HEK293 (cell line): ENCODE data around the gene CRTAP.
A peak's percentile ranks its signal among the peaks of the same experiment; 100 is the strongest.

ENCODE experiments used
- CTCF ChIA-PET: fragments of 350-600 bp; formaldehyde crosslinking; extraction: SDS; loops from one replicate; lab custom pipeline; 2021; ENCODE audit warnings: antibody characterized with exemption; lab: Yijun Ruan, JAX
- POLR2A ChIA-PET: fragments of 300-600 bp; formaldehyde crosslinking; extraction: SDS; loops from one replicate; lab custom pipeline; 2020; ENCODE audit warnings: antibody characterized with exemption, inconsistent platforms; lab: Yijun Ruan, JAX
- H3K27ac ChIP-seq: fragments of 200-500 bp; sonication (Bioruptor generic); 2 replicates; pipeline ENCODE4 v1.5.1; 2014; ENCODE audit warnings: low read depth, low read length, control low read depth, inconsistent platforms; ENCODE audit errors: extremely low read depth
- H3K36me3 ChIP-seq, 2 experiments: fragments of 200-500 bp in 1 of 2; sonication (Bioruptor generic) in 1 of 2; 1 replicate in 1 of 2; 2 replicates in 1 of 2; pipeline ENCODE4 v1.5.1; 2014 to 2017; ENCODE audit warnings: inconsistent platforms in 2 of 2, low read length in 2 of 2; ENCODE audit not compliant: control insufficient read depth in 2 of 2, insufficient read depth in 1 of 2
- H3K4me1 ChIP-seq: fragments of 200-500 bp; sonication (Bioruptor generic); 2 replicates; pipeline ENCODE4 v1.5.1; 2014; ENCODE audit warnings: mild to moderate bottlenecking, low read length, inconsistent platforms; ENCODE audit not compliant: control insufficient read depth, insufficient read depth
- H3K4me3 ChIP-seq: 2 replicates; pipeline ENCODE4 v1.5.1; 2011; ENCODE audit warnings: low read depth, mild to moderate bottlenecking, control low read depth, low read length, moderate library complexity
- H3K9me3 ChIP-seq: fragments of 200-500 bp; sonication (Bioruptor generic); 2 replicates; pipeline ENCODE4 v1.5.1; 2014; ENCODE audit warnings: low read depth, low read length, inconsistent platforms; ENCODE audit not compliant: control insufficient read depth, insufficient read depth
- EGR2 ChIP-seq: fragments of 450-650 bp; formaldehyde crosslinking; IDR thresholded peaks from 2 replicates; pipeline ENCODE4 v1.5.1; 2016; ENCODE audit warnings: low read depth, missing biosample characterization, missing genetic modification characterization
- FEZF1 ChIP-seq: fragments of 450-650 bp; formaldehyde crosslinking; IDR thresholded peaks from 2 replicates; pipeline ENCODE4 v1.5.1; 2016; ENCODE audit warnings: missing biosample characterization, missing genetic modification characterization
- INSM2 ChIP-seq: fragments of 450-650 bp; formaldehyde crosslinking; IDR thresholded peaks from 2 replicates; pipeline ENCODE4 v1.5.1; 2016; ENCODE audit warnings: missing biosample characterization, missing genetic modification characterization
- PRDM6 ChIP-seq: fragments of 450-650 bp; formaldehyde crosslinking; IDR thresholded peaks from 2 replicates; pipeline ENCODE4 v1.5.1; 2017; ENCODE audit warnings: missing biosample characterization, missing genetic modification characterization
- REPIN1 ChIP-seq: fragments of 450-650 bp; formaldehyde crosslinking; IDR thresholded peaks from 2 replicates; pipeline ENCODE4 v1.5.1; 2017; ENCODE audit warnings: missing biosample characterization, missing genetic modification characterization, low read depth
- SALL2 ChIP-seq: fragments of 450-650 bp; formaldehyde crosslinking; IDR thresholded peaks from 2 replicates; pipeline ENCODE4 v1.5.0; 2017; ENCODE audit warnings: missing biosample characterization, mild to moderate bottlenecking, missing genetic modification characterization, borderline replicate concordance
- SP3 ChIP-seq: fragments of 450-650 bp; formaldehyde crosslinking; IDR thresholded peaks from 2 replicates; pipeline ENCODE4 v1.5.1; 2016; ENCODE audit warnings: missing biosample characterization, missing genetic modification characterization
- TRIM28 ChIP-seq: IDR thresholded peaks from 2 replicates; pipeline ENCODE4 v1.6.1; 2011; ENCODE audit warnings: low read length, control low read depth, borderline replicate concordance
- ZNF10 ChIP-seq: fragments of 450-650 bp; formaldehyde crosslinking; IDR thresholded peaks from 2 replicates; pipeline ENCODE4 v1.5.1; 2017; ENCODE audit warnings: missing biosample characterization, missing genetic modification characterization
- ZNF112 ChIP-seq: fragments of 450-650 bp; formaldehyde crosslinking; IDR thresholded peaks from 2 replicates; pipeline ENCODE4 v1.5.0; 2017; ENCODE audit warnings: missing biosample characterization, missing genetic modification characterization
- ZNF121 ChIP-seq: fragments of 450-650 bp; formaldehyde crosslinking; IDR thresholded peaks from 2 replicates; pipeline ENCODE4 v1.5.1; 2016; ENCODE audit warnings: missing biosample characterization, missing genetic modification characterization
- ZNF146 ChIP-seq: fragments of 450-650 bp; formaldehyde crosslinking; IDR thresholded peaks from 2 replicates; pipeline ENCODE4 v1.5.1; 2016; ENCODE audit warnings: missing biosample characterization, missing genetic modification characterization
- ZNF211 ChIP-seq: fragments of 450-650 bp; formaldehyde crosslinking; IDR thresholded peaks from 2 replicates; pipeline ENCODE4 v1.5.1; 2016; ENCODE audit warnings: low read depth, missing biosample characterization, missing genetic modification characterization
- ZNF223 ChIP-seq: fragments of 450-650 bp; formaldehyde crosslinking; IDR thresholded peaks from 2 replicates; pipeline ENCODE4 v1.5.1; 2016; ENCODE audit warnings: missing biosample characterization, missing genetic modification characterization
- ZNF280C ChIP-seq: fragments of 450-650 bp; formaldehyde crosslinking; IDR thresholded peaks from 2 replicates; pipeline ENCODE4 v1.5.1; 2016; ENCODE audit warnings: missing biosample characterization, missing genetic modification characterization
- ZNF366 ChIP-seq: fragments of 450-650 bp; formaldehyde crosslinking; conservative IDR thresholded peaks from 2 replicates; pipeline ENCODE4 v1.5.1; 2016; ENCODE audit warnings: missing biosample characterization, missing genetic modification characterization
- ZNF394 ChIP-seq: fragments of 450-650 bp; formaldehyde crosslinking; IDR thresholded peaks from 2 replicates; pipeline ENCODE4 v1.5.1; 2016; ENCODE audit warnings: missing biosample characterization, missing genetic modification characterization, mild to moderate bottlenecking, moderate library complexity, borderline replicate concordance
- ZNF488 ChIP-seq: fragments of 450-650 bp; formaldehyde crosslinking; IDR thresholded peaks from 2 replicates; pipeline ENCODE4 v1.5.1; 2016; ENCODE audit warnings: missing biosample characterization, missing genetic modification characterization
- ZNF549 ChIP-seq: fragments of 450-650 bp; IDR thresholded peaks from 2 replicates; pipeline ENCODE4 v1.5.1; 2018; ENCODE audit warnings: missing biosample characterization, missing genetic modification characterization, mild to moderate bottlenecking, inconsistent platforms, moderate library complexity
- ZNF610 ChIP-seq: fragments of 450-650 bp; formaldehyde crosslinking; IDR thresholded peaks from 2 replicates; pipeline ENCODE4 v1.5.1; 2016; ENCODE audit warnings: missing biosample characterization, missing genetic modification characterization, borderline replicate concordance
- ZNF677 ChIP-seq: fragments of 450-650 bp; IDR thresholded peaks from 2 replicates; pipeline ENCODE4 v1.5.0; 2018; ENCODE audit warnings: missing biosample characterization, mild to moderate bottlenecking, missing genetic modification characterization, moderate library complexity

The CRTAP gene

GRCh38 chr3:33091746-33092145, 22.1 kb upstream of the CRTAP start:
- H3K9me3 ChIP-seq = no peaks in the 10 kb centered on the region
- H3K27ac ChIP-seq = no peak overlapping the region
- ChIA-PET POLR2A (no interaction called here), CTCF (interaction anchor here (2.7 kb wide), 1 partner anchor 17 kb away, joined by 9 read pairs; no protein-coding TSS in a partner anchor)
- H3K4me3 ChIP-seq = no peak overlapping the region
- TF ChIP-seq ZNF211 (tag by site-specific recombination) (no peak), REPIN1 (tag by site-specific recombination) (no peak), ZNF112 (tag by site-specific recombination) (no peak), ZNF10 (tag by site-specific recombination) (no peak), ZNF488 (no peak), INSM2 (tag by site-specific recombination) (no peak), ZNF366 (tag by site-specific recombination) (no peak), ZNF549 (tag by site-specific recombination) (no peak), SP3 (tag by site-specific recombination) (no peak), PRDM6 (tag by site-specific recombination) (no peak), ZNF394 (tag by site-specific recombination) (no peak), SALL2 (tag by site-specific recombination) (no peak), ZNF223 (no peak), TRIM28 (no peak)
- TF ChIP-seq, all 188 proteins: peak for 0
- Histone ChIP-seq H3K4me1 (no peaks in the 10 kb centered on the region), H3K36me3 (peaks cover 0 to 29% of the 10 kb centered on the region in 2 experiments; a peak in 1 of 3 replicates)

- TF ChIP-seq ZNF677 (tag by site-specific recombination) (no peak), FEZF1 (tag by site-specific recombination) (no peak), ZNF146 (tag by site-specific recombination) (no peak), ZNF610 (tag by site-specific recombination) (no peak), EGR2 (tag by site-specific recombination) (0 out of 2 replicates have a peak, but pooled peaks have one; percentile 9), ZNF121 (no peak), ZNF280C (tag by site-specific recombination) (no peak)
- TF ChIP-seq, all 188 proteins: peak for 1
- peaks cover 0 to 29% of the 10 kb centered on the region in 2 experiments; a peak in 1 of 3 replicates for H3K36me3 ChIP-seq
- CTCF ChIA-PET = interaction anchor here (2.7 kb wide), 1 partner anchor 18 kb away, joined by 9 read pairs; no protein-coding TSS in a partner anchor
Observed at GRCh38 chr3:33092496-33093254, 21.1 kb upstream of the CRTAP start.

More at GRCh38 chr3:33092496-33093254, 21.1 kb upstream of the CRTAP start:
- Histone ChIP-seq H3K27ac (no peak overlapping the region), H3K4me3 (no peak overlapping the region), H3K4me1 (no peaks in the 10 kb centered on the region), H3K9me3 (no peaks in the 10 kb centered on the region)
- POLR2A ChIA-PET = no interaction called here
